Stimulated activated CD4-positive, alpha-beta T cell treated with anti-CD3 and anti-CD28 coated beads, Interleukin-1b, Interleukin-23, amount 100 ng/mL, for 1 hour (primary cell): Measurements from ENCODE around the gene PRSS12.
"Not testable (repeated sequence)": the region's sequence is repeated elsewhere in the genome, so short reads cannot be mapped to it uniquely, and the experiment has no call there.

ENCODE experiments used
- DNase-seq, 2 donors: peaks; one replicate each; pipeline ENCODE4 v3.0.0-alpha.2; 2020; ENCODE audit warnings: low read depth in 2 of 2

The PRSS12 gene

GRCh38 chr4:118322831-118323502 is 29.8 kb downstream of the PRSS12 start:
- DNase-seq, result no peak

GRCh38 chr4:118318931-118319330 is 33.9 kb downstream of the PRSS12 start:
- no peak for DNase-seq

DNA sequence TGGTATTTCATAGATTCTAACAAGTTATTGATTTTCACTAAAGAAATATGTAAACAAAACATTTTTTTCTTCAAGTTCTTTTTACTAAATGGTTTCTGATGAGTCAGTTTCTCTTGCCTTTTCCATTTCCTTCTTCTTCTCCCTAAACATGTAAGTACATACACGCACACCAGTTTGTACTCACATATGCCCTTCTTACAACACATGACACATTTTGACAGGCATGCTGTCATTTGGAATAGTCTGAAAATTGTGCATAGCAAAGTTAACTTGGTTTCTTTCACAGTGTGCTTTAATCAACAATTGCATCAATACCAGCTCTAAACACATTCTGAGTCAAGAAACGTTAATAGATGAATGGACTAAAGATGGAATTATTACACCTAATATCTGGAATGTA is 35.1 kb downstream of the PRSS12 start:
- no peak for DNase-seq

GRCh38 chr4:118314221-118314620 is 38.6 kb downstream of the PRSS12 start:
- DNase-seq, result no peak

- no peak for DNase-seq
Observed at GRCh38 chr4:118313098-118313497, 39.7 kb downstream of the PRSS12 start.

GRCh38 chr4:118308306-118309030 is 44.3 kb downstream of the PRSS12 start:
- no peak for DNase-seq

DNA sequence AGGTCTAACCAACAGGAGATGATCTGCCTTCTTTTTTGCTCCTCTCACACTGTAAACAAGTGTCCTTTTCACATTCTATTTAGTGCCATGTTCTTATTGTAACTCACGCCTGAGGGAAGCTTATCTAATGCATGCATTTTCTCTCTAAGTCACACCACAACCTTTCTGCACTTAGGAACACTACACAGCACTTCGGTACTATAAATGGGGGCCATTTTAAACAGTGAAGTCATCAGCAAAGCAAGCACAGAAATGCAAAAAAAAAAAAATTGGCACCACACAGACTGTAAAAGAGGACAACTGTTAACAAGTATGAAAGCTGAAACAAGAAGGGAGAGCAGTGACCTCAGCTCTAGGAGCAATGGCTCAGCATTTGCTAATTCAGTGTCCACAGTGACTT is 45.2 kb downstream of the PRSS12 start:
- no peak for DNase-seq

DNA sequence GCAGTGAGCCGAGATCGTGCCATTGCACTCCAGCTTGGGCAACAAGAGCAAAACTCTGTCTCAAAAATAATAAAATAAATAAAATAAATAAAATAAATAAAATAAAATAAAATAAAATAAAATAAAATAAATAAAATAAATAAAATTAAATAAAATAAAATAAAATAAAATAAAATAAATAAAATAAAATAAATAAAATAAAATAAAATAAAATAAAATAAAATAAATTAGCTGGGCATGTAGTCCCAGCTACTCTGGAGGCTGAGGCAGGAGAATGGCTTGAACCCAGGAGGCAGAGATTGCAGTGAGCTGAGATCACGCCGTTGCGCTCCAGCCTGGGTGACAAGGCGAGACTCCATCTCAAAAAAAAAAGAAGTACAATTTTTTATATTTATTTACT is 53.2 kb downstream of the PRSS12 start:
- not testable (repeated sequence) for DNase-seq

DNA sequence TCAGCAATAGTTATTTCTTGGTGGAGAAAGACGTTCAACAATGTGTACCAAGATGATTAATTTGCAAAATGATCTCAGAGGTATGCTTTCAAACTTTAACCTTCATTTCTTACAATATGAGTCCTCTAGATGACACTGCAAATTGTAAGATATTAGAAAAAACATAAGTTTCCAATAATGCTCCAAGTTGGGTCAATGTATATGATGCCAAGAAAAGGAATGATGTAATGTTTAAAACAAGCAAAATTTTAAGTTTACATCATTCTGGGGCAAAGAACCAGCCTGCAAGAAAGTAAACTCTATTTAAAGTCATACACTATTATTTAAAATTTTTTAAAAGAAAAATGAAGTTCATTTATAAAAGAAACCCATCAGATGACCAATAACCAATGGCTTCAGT is 56.1 kb downstream of the PRSS12 start:
- DNase-seq, result no peak

DNA sequence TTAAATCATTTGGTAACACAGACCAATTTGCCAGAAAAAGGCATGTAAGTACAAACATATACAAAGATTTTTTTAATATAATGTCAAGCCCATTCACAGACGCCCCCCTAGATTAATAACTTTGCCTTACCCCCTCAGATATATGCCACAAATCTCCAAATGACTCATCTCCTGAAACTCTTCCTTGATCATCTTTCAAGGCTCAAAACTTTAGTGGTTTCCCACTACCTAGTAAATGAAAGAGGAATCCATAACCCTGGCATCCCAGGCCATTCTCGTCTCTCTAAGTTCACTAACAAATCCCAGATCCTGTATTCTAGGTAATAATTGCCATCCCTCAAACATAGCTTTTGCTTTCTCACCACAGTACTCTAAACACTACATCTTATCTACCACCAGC is 61.9 kb downstream of the PRSS12 start:
- no peak for DNase-seq

GRCh38 chr4:118289794-118290193 is 63.0 kb downstream of the PRSS12 start:
- DNase-seq, result no peak

DNA sequence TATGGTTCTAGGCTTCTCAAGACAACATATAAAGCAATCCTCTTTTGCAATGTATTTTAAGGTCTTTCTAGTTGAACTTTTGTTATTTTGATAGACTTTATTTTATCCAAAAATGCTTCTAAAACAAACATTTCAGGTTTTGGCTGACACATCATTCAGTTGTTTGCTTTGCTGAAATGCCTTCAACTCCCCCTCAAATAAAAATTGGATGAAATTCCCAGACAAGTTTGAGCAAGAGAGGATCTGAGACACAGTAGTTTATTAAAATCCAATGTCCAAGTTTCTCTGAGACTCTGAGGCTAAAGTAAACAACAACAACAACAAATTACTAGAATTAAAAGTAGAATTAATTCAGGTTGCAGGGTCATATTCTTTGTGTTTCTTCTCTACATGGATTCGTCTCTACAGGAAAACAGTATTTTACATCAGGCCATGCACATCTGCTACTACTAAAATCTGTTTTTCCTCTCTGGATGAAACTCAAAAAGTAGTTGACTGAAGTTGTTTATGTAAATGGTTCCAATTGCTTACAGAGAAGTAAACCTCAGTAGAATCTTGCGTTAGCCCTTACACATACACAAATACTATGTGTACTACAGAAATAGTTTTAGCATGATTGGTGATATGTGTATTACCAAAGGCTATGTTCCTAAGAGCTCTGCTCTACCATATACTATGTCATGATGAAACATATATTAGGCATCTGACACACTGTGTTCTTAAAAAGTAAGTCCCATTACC is 64.9 kb downstream of the PRSS12 start:
- no peak for DNase-seq

GRCh38 chr4:118286685-118287084 is 66.1 kb downstream of the PRSS12 start:
- no peak for DNase-seq

- no peak for DNase-seq
Observed at GRCh38 chr4:118285931-118286330, 66.9 kb downstream of the PRSS12 start.

DNA sequence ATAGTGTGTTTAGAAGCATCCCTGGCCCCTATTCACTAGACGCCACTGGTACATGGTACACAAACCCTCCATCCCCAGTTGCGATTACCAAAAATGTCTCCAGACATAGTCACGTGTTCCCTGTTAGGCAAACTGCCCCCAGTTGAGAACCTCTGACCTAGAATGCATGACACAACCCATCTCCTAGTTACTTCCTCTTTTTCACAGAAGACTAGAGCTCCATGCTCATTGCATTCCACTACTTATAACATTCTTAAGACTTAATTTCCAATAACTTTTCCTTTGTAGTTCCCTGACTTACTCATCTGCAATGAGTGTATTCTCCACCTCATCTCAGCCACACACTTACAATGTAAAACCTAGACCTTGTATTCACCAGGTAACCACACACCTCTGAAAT is 68.6 kb downstream of the PRSS12 start:
- no peak for DNase-seq

DNA sequence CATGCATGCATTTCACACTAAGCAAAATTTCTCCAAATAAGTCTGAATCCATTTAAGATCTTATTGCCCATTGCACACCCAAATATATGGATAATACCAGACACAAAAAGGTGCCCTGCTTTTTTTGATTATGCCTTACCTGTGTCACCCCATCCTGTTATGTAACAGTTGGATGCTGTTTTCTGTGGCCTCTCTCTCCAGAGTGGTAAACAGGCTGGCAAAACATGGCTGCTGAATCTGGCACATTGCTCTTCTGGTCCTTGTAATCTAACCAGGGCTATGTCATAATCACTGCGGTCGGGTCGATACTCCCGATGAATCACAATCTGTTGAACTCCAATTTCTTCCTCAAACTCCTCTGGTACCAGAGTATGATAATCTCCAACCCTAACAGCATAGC is 70.1 kb downstream of the PRSS12 start:
- no peak for DNase-seq

DNA sequence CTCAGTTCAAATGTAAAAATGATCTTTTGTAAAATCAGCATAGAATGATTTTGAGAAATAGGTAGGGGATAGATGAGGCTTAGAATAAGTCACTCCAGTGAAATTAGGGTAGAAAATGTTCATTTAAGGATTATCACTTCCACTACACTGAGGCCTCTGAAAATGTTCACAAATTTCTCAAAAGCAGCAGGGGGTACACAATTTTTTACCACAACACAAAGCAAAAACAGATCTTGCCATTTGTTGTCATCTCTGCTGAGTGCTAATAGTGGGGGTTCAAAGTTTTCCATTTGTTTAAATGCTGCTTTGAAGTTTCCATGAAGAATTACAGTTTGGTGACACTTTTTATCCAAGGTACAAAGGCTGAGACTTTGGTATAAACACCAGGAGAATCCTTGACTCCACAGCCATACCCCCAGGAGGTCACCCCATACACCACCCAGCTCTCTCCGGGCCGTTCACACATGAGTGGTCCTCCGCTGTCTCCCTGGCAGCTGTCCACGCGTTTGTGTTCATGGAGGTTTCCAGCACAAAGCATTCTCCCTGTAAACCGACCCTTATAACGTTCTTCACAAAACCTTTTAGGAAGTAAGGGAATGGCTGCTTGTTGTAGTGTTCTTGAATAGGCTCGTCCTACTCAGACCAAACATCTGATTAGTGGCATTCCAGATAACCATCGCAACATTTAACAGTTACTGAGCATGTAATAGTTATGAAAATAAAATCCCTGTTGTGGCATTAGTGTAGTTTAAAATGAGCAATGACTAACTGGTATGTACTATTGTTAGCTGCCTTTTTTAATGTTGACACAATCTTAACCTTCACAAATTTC is 71.0 kb downstream of the PRSS12 start:
- no peak for DNase-seq

DNA sequence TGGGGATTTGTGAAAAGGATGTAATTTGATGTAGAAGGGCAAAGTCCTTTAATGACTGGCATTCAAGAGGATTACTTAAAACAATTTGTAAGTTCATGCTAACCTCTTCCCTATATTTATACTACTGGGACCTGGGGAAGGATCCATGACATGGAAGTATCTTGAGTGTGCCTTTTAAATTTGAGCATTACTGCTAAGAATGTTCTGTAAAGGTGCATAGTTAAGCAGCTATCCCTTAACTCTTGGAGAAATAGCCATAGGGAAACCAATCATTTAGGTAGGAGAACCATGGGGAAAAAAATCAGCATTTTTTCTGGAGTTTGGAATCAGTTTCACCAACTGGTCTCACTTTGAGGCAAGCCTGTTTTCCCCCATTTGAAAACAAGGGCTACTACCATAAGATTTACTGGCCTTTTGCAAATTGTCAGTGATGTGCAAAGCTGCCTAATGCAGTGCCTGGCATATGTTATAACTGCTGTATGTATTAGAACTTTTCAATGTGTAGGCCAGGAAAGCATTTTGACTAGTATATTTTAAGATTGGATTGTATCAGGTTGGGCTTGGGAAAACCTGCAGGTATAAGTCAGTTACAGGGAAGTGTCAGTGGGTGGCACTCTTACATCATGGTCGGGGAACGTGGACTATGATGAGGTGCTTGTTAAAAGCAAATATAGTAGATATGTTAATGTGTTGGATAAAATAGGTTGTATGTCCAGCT is 72.1 kb downstream of the PRSS12 start:
- DNase-seq, result no peak

DNA sequence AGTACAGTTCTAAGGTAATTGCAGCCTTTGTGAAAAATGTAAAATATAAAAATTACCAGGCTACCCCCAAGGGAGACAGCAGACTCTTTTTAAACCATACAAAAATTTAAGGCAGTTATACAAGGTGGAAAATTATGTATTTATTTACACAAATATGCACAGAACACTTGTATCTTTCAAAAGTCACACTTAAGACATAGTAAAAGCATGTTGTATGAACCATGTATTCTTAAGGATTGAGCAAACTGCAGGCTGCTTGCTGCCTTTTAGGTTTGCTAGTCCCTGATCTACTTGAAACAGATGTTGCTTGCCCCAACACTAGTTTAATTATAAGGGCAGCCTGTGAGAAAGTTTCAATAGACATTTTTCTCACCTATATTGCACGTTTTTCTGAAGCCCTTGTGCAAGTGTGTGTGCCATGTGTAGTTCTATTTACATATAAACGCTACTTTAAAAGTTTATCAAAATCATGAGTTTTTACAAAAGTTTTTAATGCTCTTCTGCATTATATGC is 72.8 kb downstream of the PRSS12 start:
- no peak for DNase-seq

DNA sequence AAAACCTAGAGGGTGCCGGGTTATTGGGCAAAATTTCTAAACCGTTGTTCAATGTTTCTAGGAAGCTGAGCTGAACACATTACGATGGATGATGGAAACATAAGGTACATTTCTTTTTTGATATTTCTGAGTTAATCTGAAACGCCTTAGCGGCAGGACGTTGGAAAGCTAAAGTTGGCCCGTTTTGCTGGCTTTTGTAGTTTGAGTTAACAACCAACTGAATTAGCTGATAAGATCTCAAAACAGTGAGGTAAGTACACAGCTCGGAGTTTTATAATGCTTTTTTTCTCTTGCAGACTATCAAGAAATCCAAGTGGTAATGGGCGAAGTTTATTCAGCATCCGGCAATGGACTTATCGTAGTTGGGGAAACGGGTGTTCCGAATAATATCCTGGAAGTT is 73.5 kb downstream of the PRSS12 start:
- DNase-seq, result no peak
